Ovary (tissue), 9 donors: ENCODE measurements around the gene WNT2. TPM values are rescaled to one million over a fixed set of nuclear protein-coding genes. Genes with fewer than 3 reads are reported as not detected.

ENCODE experiments used
- DNase-seq, 5 donors: peaks; one replicate each; pipeline ENCODE4 v3.0.0-alpha.2; 2019 to 2020
- H3K27ac ChIP-seq, 2 donors: fragments of 200-600 bp; one replicate each; pipeline versions ENCODE4 v1.5.1 to v1.8.0; 2019 to 2022
- H3K27me3 ChIP-seq: fragments of 200-600 bp; one replicate; pipeline ENCODE4 v1.8.0; 2022
- H3K36me3 ChIP-seq: fragments of 200-600 bp; sonication (generic); one replicate; pipeline ENCODE4 v1.5.1; 2019
- H3K4me1 ChIP-seq: one replicate; pipeline ENCODE4 v1.8.1; 2013; ENCODE audit warnings: mild to moderate bottlenecking, moderate library complexity; ENCODE audit not compliant: insufficient read depth
- H3K4me3 ChIP-seq: fragments of 200-600 bp; sonication (generic); one replicate; pipeline ENCODE4 v1.5.1; 2017
- H3K9me3 ChIP-seq, 2 donors: fragments of 200-600 bp in 1 of 2; sonication (generic) in 1 of 2; one replicate each; pipeline versions ENCODE4 v1.5.1 to v1.8.1; 2013 to 2019; ENCODE audit warnings: mild to moderate bottlenecking in 1 of 2, moderate library complexity in 1 of 2
- EP300 ChIP-seq: sonication (generic); formaldehyde crosslinking; IDR thresholded peaks from one replicate; pipeline ENCODE4 v1.6.1; 2017; ENCODE audit warnings: antibody characterized with exemption
- POLR2A ChIP-seq: fragments of 450-650 bp; IDR thresholded peaks from one replicate; pipeline ENCODE4 v1.6.1; 2017; ENCODE audit warnings: antibody characterized with exemption, mild to moderate bottlenecking, moderate library complexity
- WGBS, 3 donors: extraction: QIAGEN DNeasy Blood & Tissue Kit in 1 of 3; methylation state at CpG; one replicate each; pipeline versions ENCODE4 v1.1.5 to v1.1.7; 2013 to 2017; 5-methylcytosine and 5-hydroxymethylcytosine counted together
- intact Hi-C, 4 donors: fragments of 100-400 bp; cut with DNase I; formaldehyde crosslinking; loops; one replicate each; pipeline versions ENCODE4 v1.11.0 to v1.15.1; 2022 to 2023
- polyA plus RNA-seq, 2 donors: library from polyadenylated mRNA; stranded (reverse); fragments of 200-250 nt in 1 of 2; fragments of 350-450 nt in 1 of 2; fragmentation: Illumina TruSeq in 1 of 2; extraction: RNeasy Lipid Tissue Mini Kit (QIAGEN cat#74804) in 1 of 2; gene quantifications; one replicate each; pipeline ENCODE4 v1.2.3, GENCODE V29; 2013 to 2014
- total RNA-seq, 7 donors: library from RNA; depleted of rRNA in 2 of 7; stranded (reverse); fragments of >200 nt in 2 of 7; fragmentation: NEBNext Ultra II Directional in 3 of 7; extraction: Animal tissue kit (Norgen Biotek cat#: 25700) in 3 of 7; gene quantifications; one replicate each; pipeline versions ENCODE4 v1.1.0 to v1.2.4, GENCODE V29; 2016 to 2023
- TF ChIP-seq, protein P1 (sequence below), 3 donors: fragments of 450-650 bp in 2 of 3; fragments of 200-600 bp in 1 of 3; IDR thresholded peaks; one replicate each; pipeline versions ENCODE4 v1.5.1 to v1.8.0; 2016 to 2022; ENCODE audit warnings: antibody characterized with exemption in 3 of 3, mild to moderate bottlenecking in 1 of 3
- donor health status: DM: no; HTN: no; CAD: no; lungs with moderate emphysema.
- donor health status: DM: no; HTN: no; CAD: no.
- donor health status: Bipolar disorder and iron deficiency.
- donor health status: DM: yes; HTN: yes; CAD: no.
- donor health status: DM: no; HTN: no; CAD: no.
- donor health status: DM: yes; HTN: yes; CAD: no.

WNT2 gene
- total and polyA plus RNA-seq, 9 donors: 0.17 to 2.1 (median 0.45) TPM; not detected in 2

DNA sequence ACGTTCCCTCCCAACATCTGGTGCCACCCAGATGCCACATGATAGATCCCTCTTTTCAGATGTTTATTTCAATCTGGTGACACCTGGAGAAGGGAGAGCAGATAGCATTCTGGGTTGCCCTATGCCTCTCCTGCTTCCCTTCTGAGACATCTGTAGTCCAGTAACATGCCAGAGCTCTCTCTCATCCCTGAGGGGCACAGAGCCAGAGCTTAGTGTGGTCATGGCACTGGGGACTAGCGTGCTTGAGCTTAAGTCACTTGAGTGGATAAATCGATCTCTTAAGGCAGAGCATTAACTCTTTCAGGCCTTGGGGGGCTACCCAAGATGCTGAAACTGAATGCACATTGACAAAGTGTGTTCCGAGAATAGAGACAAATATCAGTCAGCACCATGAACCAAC, 47.9 kb downstream of the WNT2 start:
- intact Hi-C loops: no loop called here
- Histone ChIP-seq H3K9me3 (no peaks in the 10 kb centered on the region), H3K4me3 (no peak overlapping the region), H3K4me1 (no peaks in the 10 kb centered on the region), H3K27me3 (no peaks in the 10 kb centered on the region), H3K27ac (no peak overlapping the region), H3K36me3 (no peaks in the 10 kb centered on the region)
- TF ChIP-seq EP300 (no peak), POLR2A (no peak)
- TF ChIP-seq, protein P1, sequence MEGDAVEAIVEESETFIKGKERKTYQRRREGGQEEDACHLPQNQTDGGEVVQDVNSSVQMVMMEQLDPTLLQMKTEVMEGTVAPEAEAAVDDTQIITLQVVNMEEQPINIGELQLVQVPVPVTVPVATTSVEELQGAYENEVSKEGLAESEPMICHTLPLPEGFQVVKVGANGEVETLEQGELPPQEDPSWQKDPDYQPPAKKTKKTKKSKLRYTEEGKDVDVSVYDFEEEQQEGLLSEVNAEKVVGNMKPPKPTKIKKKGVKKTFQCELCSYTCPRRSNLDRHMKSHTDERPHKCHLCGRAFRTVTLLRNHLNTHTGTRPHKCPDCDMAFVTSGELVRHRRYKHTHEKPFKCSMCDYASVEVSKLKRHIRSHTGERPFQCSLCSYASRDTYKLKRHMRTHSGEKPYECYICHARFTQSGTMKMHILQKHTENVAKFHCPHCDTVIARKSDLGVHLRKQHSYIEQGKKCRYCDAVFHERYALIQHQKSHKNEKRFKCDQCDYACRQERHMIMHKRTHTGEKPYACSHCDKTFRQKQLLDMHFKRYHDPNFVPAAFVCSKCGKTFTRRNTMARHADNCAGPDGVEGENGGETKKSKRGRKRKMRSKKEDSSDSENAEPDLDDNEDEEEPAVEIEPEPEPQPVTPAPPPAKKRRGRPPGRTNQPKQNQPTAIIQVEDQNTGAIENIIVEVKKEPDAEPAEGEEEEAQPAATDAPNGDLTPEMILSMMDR (IDR thresholded peaks at IDR 0.05): no peak
- 79 to 86% (median 82%) methylated on average over 4 of the region's 4 CpGs for WGBS, 3 donors
- DNase-seq: no peak

DNA sequence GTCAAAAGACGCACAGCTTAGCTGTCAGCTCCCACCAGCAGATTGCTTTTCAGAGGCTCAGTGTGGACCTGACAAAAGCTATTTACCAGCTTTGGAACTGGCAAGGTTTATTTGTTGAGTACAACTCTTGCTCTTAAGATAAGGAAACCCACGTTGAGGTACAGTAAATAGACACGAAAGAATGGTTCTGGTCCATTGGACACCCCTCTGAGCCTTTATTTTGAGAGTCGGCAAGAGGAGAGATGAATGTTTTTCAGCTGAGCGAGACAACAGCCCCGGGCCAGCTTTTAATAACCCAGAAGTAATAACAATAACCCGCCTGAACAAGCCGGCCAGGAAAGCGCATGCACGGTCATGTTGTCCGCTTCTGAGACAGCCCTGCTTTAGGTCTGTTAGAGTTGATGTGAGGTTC, 49.0 kb downstream of the WNT2 start:
- no peak for DNase-seq
- TF ChIP-seq EP300: no peak
- TF ChIP-seq, protein P1 (IDR thresholded peaks at IDR 0.05): no peak
- no peak for TF ChIP-seq POLR2A
- Histone ChIP-seq H3K4me3 (no peak overlapping the region), H3K27ac (no peak overlapping the region), H3K27me3 (no peaks in the 10 kb centered on the region), H3K4me1 (no peaks in the 10 kb centered on the region), H3K36me3 (no peaks in the 10 kb centered on the region), H3K9me3 (no peaks in the 10 kb centered on the region)
- WGBS, 3 donors: 30 to 42% (median 30%) methylated on average over 11 of the region's 11 CpGs
- intact Hi-C loops: no loop called here

DNA sequence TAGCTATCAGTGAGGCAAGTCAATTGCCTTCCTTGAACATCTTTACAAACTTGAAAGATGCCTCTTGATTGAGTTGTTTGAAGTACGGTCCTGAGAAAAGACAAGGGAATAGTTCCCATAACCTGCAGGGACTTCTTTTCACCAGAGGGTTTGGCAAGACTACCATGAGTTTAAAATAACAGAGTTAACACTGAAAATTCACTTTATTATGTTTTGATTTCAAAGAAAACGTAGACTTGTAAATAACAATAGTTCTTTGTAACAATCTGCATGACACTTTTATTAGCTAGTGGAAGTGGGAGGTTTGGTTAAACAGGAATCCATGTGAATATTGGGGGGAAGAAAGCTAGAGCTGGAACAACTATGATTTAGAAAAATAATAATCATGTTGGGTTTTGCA, 49.5 kb downstream of the WNT2 start:
- Histone ChIP-seq H3K36me3 (no peaks in the 10 kb centered on the region), H3K9me3 (no peaks in the 10 kb centered on the region), H3K27me3 (no peaks in the 10 kb centered on the region), H3K27ac (no peak overlapping the region), H3K4me3 (no peak overlapping the region), H3K4me1 (no peaks in the 10 kb centered on the region)
- intact Hi-C loops: no loop called here
- 40 to 57% (median 47%) methylated on average over 2 of the region's 2 CpGs for WGBS, 3 donors
- TF ChIP-seq POLR2A (no peak), EP300 (no peak)
- TF ChIP-seq, protein P1 (IDR thresholded peaks at IDR 0.05): no peak
- DNase-seq: no peak

DNA sequence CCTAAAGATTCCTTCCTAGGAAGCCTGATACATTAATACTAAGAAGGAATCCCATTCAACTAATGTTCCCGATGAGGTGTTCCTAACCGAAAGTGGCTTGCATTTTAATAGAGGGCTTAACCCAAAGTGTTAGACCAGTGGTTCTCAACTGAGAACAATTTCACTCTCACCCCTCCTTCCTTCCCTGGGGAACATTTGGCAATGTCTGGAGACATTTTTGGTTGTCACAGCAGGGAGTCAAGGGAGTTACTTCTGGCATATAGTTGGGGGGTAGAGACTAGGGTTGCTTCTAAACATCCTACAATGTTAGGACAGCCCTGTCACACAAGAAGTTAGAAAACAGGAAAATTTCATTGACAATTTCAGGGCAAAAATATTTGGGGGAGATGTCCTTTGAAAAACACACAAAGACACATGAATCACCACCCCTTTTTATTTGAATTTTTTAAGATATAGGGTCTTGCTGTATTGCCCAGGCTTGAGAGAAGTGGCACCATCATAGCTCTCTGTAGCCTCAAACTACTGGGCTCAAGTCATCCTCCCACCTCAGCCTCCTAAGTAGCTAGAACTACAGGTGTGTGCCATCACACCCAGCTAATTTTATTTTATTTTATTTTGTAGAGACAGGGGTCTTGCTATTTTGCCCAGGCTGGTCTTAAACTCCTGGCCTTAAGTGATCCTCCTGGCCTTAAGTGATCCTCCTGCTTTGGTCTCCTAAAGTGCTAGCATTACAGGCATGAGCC, 50.7 kb downstream of the WNT2 start:
- no peak overlapping the region for H3K27ac ChIP-seq
- no peaks in the 10 kb centered on the region for H3K4me1 ChIP-seq
- no peaks in the 10 kb centered on the region for H3K27me3 ChIP-seq
- H3K9me3 ChIP-seq: no peaks in the 10 kb centered on the region
- intact Hi-C loops: no loop called here
- no peak for DNase-seq
- H3K36me3 ChIP-seq: no peaks in the 10 kb centered on the region
- 85 to 95% (median 88%) methylated on average over 2 of the region's 2 CpGs for WGBS, 3 donors
- TF ChIP-seq POLR2A: no peak
- no peak for TF ChIP-seq EP300
- TF ChIP-seq, protein P1 (IDR thresholded peaks at IDR 0.05): no peak
- no peak overlapping the region for H3K4me3 ChIP-seq
